Gastrocnemius medialis (tissue), 4 donors: ENCODE results near the gene CPLX3.

ENCODE experiments used
- POLR2A ChIP-seq, 2 donors: fragments of 450-650 bp; IDR thresholded peaks; one replicate each; pipeline ENCODE4 v1.6.1; 2017; ENCODE audit warnings: antibody characterized with exemption in 2 of 2, mild to moderate bottlenecking in 2 of 2, moderate library complexity in 2 of 2
- TF ChIP-seq, protein P1 (sequence below), 5 experiments: fragments of 450-650 bp in 3 of 5; fragments of 200-600 bp in 2 of 5; sonication (generic) in 2 of 5; IDR thresholded peaks in 4 of 5; conservative IDR thresholded peaks in 1 of 5; 1 replicate in 4 of 5; 2 replicates in 1 of 5; pipeline ENCODE4 v1.5.1; 2016 to 2019; ENCODE audit warnings: antibody characterized with exemption in 5 of 5, mild to moderate bottlenecking in 3 of 5, moderate library complexity in 3 of 5

DNA sequence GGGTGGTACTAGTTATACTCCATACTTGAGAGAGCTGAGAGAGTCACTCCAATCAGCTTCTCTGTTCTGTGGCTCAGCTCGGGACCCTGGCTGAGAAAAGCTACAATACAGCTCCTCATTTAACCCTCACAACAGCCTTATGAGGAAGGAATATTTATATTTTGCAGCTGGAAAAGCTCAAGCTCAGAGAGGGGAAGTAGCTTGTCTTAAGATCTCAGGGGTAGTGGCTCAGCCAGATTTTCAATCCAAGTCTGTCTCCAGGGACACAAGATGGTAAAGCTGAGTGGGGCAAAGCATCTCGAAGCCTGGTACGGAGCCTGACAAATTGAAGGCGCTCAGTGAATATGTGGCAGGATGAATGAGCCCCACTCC, 31.9 kb downstream of the CPLX3 start:
- TF ChIP-seq, protein P1, sequence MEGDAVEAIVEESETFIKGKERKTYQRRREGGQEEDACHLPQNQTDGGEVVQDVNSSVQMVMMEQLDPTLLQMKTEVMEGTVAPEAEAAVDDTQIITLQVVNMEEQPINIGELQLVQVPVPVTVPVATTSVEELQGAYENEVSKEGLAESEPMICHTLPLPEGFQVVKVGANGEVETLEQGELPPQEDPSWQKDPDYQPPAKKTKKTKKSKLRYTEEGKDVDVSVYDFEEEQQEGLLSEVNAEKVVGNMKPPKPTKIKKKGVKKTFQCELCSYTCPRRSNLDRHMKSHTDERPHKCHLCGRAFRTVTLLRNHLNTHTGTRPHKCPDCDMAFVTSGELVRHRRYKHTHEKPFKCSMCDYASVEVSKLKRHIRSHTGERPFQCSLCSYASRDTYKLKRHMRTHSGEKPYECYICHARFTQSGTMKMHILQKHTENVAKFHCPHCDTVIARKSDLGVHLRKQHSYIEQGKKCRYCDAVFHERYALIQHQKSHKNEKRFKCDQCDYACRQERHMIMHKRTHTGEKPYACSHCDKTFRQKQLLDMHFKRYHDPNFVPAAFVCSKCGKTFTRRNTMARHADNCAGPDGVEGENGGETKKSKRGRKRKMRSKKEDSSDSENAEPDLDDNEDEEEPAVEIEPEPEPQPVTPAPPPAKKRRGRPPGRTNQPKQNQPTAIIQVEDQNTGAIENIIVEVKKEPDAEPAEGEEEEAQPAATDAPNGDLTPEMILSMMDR (IDR thresholded peaks at IDR 0.05 in 4 of 5, conservative IDR thresholded peaks at IDR 0.05 in 1 of 5) = no peak
- TF ChIP-seq POLR2A (IDR thresholded peaks at IDR 0.05) = no peak
